Natural killer cell treated with Interleukin-12 subunit alpha and Interleukin-12 subunit beta and Interleukin-15 and Interleukin-18, amount 100 ng/mL, for 72 hours (primary cell): Measurements from ENCODE around the gene PRM1. TPM values are rescaled to one million over a fixed set of nuclear protein-coding genes. Genes with fewer than 3 reads are reported as not detected.
A peak's percentile ranks its signal among the peaks of the same experiment; 100 is the strongest.

Source experiments
- ATAC-seq, 2 donors: fragments of 150-1000 bp; cut with Tn5 transposase in 1 of 2; sonication (Bioruptor Pico), chemical (Tn5 transposase) in 1 of 2; 2 replicates each; pipeline ENCODE4 v1.10.0; 2021
- DNase-seq: peaks from one replicate; pipeline ENCODE4 v3.0.0; 2022; ENCODE audit warnings: low spot score
- H3K27ac Mint-ChIP-seq, 2 donors: 1 replicate in 1 of 2; 2 replicates in 1 of 2; pipeline ENCODE4 v1.8.0; 2022; ENCODE audit warnings: mixed read lengths in 2 of 2, mild to moderate bottlenecking in 1 of 2, moderate library complexity in 1 of 2
- H3K27me3 Mint-ChIP-seq, 2 donors: 1 replicate in 1 of 2; 2 replicates in 1 of 2; pipeline ENCODE4 v1.8.0; 2022; ENCODE audit warnings: mixed read lengths in 2 of 2
- H3K36me3 Mint-ChIP-seq: one replicate; pipeline ENCODE4 v1.8.0; 2022; ENCODE audit warnings: mixed read lengths
- H3K4me1 Mint-ChIP-seq, 2 donors: 1 replicate in 1 of 2; 2 replicates in 1 of 2; pipeline ENCODE4 v1.8.0; 2022; ENCODE audit warnings: low read depth in 2 of 2, mixed read lengths in 2 of 2, mild to moderate bottlenecking in 1 of 2
- H3K4me3 Mint-ChIP-seq: one replicate; pipeline ENCODE4 v1.8.0; 2022; ENCODE audit warnings: mixed read lengths
- H3K9me3 Mint-ChIP-seq: 2 replicates; pipeline ENCODE4 v1.8.0; 2022; ENCODE audit warnings: mixed read lengths
- total RNA-seq, 2 donors: library from RNA; stranded (reverse); gene quantifications; one replicate each; pipeline ENCODE4 v1.2.3, GENCODE V29; 2022

The PRM1 gene
- total RNA-seq, 2 donors from 2014 or later = not detected

DNA sequence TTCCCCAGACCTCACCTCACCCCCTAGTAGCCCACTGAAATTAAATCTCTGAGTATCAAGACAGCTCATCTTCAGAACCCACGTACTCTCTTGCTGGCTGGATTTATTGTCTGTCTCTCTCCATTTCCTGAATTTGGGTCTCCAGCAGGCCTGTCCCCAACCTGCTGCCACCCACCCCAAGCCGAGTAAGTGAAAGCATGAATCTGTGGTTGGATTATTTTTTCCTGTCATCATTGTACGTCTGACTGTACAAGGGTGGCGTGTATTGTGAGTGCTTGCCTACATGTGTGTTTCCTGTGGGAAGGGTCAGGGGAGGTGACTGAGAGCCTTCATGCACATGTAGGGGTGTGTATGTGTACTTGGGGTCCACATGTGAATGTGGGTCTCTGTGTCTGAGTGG lies 17.4 kb downstream of the PRM1 start:
- Mint-ChIP-seq H3K36me3 (no peaks in the 10 kb centered on the region), H3K27me3 (peaks cover 12 to 26% of the 10 kb centered on the region in 2 donors), H3K9me3 (no peaks in the 10 kb centered on the region), H3K4me3 (peak overlapping the region; percentile 56), H3K4me1 (peaks cover 34 to 43% of the 10 kb centered on the region in 2 donors), H3K27ac (peak overlapping the region; percentile 48 to 58)
- DNase-seq (no peak), ATAC-seq (peak; percentile 81 to 86)

- peak overlapping the region; percentile 26 for H3K4me3 Mint-ChIP-seq
- ATAC-seq (no peak), DNase-seq (no peak)
- peaks cover 41 to 50% of the 10 kb centered on the region in 2 donors for H3K4me1 Mint-ChIP-seq
- H3K36me3 Mint-ChIP-seq = no peaks in the 10 kb centered on the region
- H3K27me3 Mint-ChIP-seq = peaks cover 4 to 18% of the 10 kb centered on the region in 2 donors
- no peaks in the 10 kb centered on the region for H3K9me3 Mint-ChIP-seq
- peak overlapping the region in 1 of 2 donors; percentile 58 for H3K27ac Mint-ChIP-seq
These were observed 18.2 kb downstream of the PRM1 start for GRCh38 chr16:11262915-11263314.

- H3K4me1 Mint-ChIP-seq = peaks cover 49 to 60% of the 10 kb centered on the region in 2 donors
- no peak overlapping the region for H3K4me3 Mint-ChIP-seq
- H3K27ac Mint-ChIP-seq = peak overlapping the region; percentile 75 to 79
- H3K27me3 Mint-ChIP-seq = peaks cover 0 to 18% of the 10 kb centered on the region in 2 donors
- ATAC-seq = no peak
- H3K36me3 Mint-ChIP-seq = no peaks in the 10 kb centered on the region
- H3K9me3 Mint-ChIP-seq = no peaks in the 10 kb centered on the region
- no peak for DNase-seq
These were observed 20.5 kb downstream of the PRM1 start for GRCh38 chr16:11260596-11260966.

DNA sequence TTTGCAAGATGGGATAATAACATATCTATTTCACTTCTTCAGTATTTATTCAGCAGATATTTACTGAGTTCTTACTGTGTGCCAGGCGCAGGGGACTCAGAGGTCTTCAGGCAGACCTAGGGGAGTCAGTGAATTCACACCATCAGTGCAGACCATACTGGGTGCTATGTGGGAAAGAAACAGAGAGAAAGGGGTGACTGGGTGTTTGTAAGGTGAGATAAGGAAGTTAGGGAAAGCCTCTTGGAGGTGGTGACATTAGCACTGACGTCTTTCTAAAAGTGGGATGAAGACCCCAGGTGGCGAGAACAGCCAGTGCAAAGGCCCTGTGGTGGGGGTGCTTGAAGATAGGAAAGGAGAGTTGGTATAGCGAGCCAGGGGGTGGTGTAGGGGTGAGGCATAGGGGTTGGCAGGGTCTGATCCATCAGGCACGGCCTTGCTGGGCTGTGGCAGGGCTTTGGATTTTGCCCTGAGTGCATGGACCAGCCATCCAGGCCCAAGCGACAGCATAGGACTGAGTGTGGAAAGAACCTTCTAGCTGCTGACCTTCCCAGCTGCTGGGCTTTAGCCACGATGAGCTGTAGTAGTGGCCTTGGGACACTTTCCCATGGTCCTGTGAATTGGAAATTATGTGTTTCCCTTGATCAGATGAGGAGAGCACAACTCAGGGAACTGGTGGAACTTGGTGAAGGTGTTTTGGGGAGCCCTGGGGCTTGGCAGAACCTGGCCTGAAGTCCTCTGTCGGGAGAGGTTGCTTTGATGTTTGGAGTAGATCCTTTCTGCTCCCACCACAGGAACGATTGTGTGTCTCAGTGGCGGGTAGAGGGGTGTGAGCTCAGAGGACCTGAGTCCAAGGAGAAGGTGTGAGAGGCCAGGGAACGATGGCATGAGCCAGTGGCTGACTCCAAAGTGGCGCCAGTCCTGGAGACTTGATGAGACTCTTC lies 21.2 kb downstream of the PRM1 start:
- peaks cover 0 to 18% of the 10 kb centered on the region in 2 donors for H3K27me3 Mint-ChIP-seq
- H3K4me3 Mint-ChIP-seq = peak overlapping the region; percentile 59

GRCh38 chr16:11258553-11259492 lies 22.3 kb downstream of the PRM1 start:
- ATAC-seq (peak; percentile 3 to 29), DNase-seq (peak; percentile 74)
- Mint-ChIP-seq H3K27me3 (peaks cover 0 to 17% of the 10 kb centered on the region in 2 donors), H3K36me3 (peaks cover 1% of the 10 kb centered on the region), H3K9me3 (no peaks in the 10 kb centered on the region), H3K4me3 (peak overlapping the region; percentile 59), H3K4me1 (peaks cover 41 to 50% of the 10 kb centered on the region in 2 donors), H3K27ac (peak overlapping the region; percentile 75 to 79)

More for the DNA sequence above, 21.2 kb downstream of the PRM1 start:
- H3K36me3 Mint-ChIP-seq = no peaks in the 10 kb centered on the region
- ATAC-seq (no peak), DNase-seq (no peak)
- H3K9me3 Mint-ChIP-seq = no peaks in the 10 kb centered on the region
- peak overlapping the region; percentile 75 to 79 for H3K27ac Mint-ChIP-seq
- peaks cover 49 to 60% of the 10 kb centered on the region in 2 donors for H3K4me1 Mint-ChIP-seq

GRCh38 chr16:11257131-11257938 lies 23.8 kb downstream of the PRM1 start:
- Mint-ChIP-seq H3K27me3 (peaks cover 0 to 8% of the 10 kb centered on the region in 2 donors), H3K36me3 (peaks cover 14% of the 10 kb centered on the region), H3K27ac (peak overlapping the region; percentile 79 to 93), H3K4me1 (peaks cover 43 to 49% of the 10 kb centered on the region in 2 donors), H3K4me3 (peak overlapping the region; percentile 88), H3K9me3 (no peaks in the 10 kb centered on the region)
- ATAC-seq (no peak), DNase-seq (peak; percentile 71)

DNA sequence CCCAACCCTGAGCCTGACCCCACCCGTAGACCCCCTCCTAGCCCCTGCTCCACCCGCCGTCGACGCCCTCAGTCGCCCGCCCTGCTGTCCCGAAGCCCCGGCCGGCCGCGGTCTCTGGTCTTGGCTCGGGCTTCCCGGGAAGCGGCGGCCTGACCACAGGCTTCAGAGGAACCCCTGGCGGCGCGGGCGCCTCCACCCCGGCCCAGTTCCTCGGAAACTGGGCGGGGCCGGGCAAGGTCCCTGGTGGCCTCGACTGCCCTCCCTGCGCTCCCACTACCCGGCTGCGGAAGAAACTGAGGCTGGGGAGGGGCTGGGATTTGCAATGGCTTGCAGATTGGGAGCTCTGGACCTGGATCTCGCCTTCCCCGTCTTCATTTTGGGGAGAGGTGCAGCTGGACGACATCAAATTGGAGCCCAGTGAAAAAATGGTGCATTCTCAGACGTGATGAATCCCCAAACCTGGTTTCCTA lies 24.4 kb downstream of the PRM1 start:
- ATAC-seq (no peak), DNase-seq (peak; percentile 70)
- H3K27ac Mint-ChIP-seq = peak overlapping the region; percentile 79 to 93
- peaks cover 49 to 54% of the 10 kb centered on the region in 2 donors for H3K4me1 Mint-ChIP-seq
- H3K27me3 Mint-ChIP-seq = peaks cover 0 to 8% of the 10 kb centered on the region in 2 donors
- H3K36me3 Mint-ChIP-seq = peaks cover 14% of the 10 kb centered on the region
- peak overlapping the region; percentile 88 for H3K4me3 Mint-ChIP-seq
- no peaks in the 10 kb centered on the region for H3K9me3 Mint-ChIP-seq

DNA sequence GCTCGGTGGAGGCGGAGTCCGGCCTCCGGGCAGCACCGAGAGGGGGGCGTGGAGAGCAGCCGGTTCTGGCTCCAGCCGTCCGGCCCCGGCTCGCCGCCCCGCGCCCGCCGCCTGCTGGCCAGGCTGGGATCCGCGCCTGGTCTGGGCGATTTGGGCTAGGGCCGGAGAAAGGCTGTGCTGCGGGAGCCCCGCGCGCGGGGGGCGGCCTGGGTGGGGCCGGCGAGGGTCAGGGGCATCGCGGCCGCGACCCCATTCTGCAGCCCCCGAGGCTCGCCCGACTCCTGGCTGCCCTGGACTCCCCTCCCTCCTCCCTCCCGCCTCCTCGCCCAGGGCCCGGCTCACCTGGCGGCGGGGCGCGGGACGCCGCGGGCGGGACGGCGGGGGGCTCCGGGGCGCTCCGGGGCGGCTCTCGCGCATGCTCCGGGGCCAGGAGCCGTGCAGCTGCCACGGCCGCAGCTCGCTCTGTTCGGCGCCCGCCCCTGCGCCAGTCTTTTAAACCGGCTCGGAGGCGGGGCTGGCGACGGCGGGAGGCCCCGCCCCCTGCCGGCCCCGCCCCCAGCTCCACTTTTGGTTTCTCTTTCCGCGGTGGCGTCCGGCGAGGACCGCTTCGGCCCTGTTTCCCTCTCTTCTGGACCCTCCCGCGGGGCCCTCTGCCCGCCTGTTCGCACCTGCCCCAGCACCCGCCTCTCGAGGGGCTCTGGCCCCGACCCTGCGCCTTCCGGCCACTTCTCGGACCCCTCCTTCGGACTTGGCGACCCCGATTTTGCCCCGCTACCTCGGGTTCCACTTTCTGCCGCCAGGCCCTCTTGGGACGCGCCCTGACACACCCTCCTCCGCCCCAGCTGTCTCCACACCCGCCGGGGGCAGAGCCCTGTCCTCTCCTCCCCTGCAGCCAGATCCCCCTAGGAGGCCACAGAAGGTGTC lies 25.1 kb downstream of the PRM1 start, which contains the start of gene SOCS1:
TSS of gene SOCS1 (minus strand) at position 468 of the 924 bp plus-strand sequence. CDS start 726 bp downstream, outside the sequence.
- peak; percentile 79 to 82 for ATAC-seq
- H3K4me1 Mint-ChIP-seq = peaks cover 50 to 56% of the 10 kb centered on the region in 2 donors
- peak within 1 kb of the TSS; percentile 98 to 99 for H3K27ac Mint-ChIP-seq
- H3K4me3 Mint-ChIP-seq = peak within 1 kb of the TSS; percentile 99
- H3K9me3 Mint-ChIP-seq = no peaks in the 10 kb centered on the region
- peaks cover 0 to 8% of the 10 kb centered on the region in 2 donors for H3K27me3 Mint-ChIP-seq
- peak; percentile 96 for DNase-seq
- peaks cover 14% of the 10 kb centered on the region for H3K36me3 Mint-ChIP-seq

DNA sequence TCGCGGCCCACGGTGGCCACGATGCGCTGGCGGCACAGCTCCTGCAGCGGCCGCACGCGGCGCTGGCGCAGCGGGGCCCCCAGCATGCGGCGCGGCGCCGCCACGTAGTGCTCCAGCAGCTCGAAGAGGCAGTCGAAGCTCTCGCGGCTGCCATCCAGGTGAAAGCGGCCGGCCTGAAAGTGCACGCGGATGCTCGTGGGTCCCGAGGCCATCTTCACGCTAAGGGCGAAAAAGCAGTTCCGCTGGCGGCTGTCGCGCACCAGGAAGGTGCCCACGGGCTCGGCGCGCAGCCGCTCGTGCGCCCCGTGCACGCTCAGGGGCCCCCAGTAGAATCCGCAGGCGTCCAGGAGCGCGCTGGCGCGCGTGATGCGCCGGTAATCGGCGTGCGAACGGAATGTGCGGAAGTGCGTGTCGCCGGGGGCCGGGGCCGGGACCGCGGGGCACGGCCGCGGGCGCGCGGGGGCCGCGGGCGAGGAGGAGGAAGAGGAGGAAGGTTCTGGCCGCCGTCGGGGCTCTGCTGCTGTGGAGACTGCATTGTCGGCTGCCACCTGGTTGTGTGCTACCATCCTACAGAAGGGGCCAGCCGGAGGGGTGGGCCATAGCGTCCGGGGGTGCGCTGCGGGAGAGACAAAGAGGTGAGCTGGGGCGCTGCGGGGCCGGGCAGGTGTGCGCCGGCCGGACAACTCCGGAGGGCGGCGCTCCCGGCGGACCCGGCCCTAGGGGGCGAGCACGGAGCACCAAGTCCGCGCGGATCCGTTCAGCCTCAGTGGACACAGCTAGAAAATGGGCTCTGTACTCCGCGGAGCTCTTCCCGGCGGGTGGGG lies 26.0 kb downstream of the PRM1 start:
- ATAC-seq (peak; percentile 0), DNase-seq (no peak)
- Mint-ChIP-seq H3K9me3 (no peaks in the 10 kb centered on the region), H3K27me3 (peaks cover 0 to 6% of the 10 kb centered on the region in 2 donors), H3K4me1 (peaks cover 58 to 59% of the 10 kb centered on the region in 2 donors), H3K36me3 (peaks cover 20% of the 10 kb centered on the region), H3K4me3 (peak overlapping the region; percentile 99), H3K27ac (peak overlapping the region; percentile 98 to 99)

DNA sequence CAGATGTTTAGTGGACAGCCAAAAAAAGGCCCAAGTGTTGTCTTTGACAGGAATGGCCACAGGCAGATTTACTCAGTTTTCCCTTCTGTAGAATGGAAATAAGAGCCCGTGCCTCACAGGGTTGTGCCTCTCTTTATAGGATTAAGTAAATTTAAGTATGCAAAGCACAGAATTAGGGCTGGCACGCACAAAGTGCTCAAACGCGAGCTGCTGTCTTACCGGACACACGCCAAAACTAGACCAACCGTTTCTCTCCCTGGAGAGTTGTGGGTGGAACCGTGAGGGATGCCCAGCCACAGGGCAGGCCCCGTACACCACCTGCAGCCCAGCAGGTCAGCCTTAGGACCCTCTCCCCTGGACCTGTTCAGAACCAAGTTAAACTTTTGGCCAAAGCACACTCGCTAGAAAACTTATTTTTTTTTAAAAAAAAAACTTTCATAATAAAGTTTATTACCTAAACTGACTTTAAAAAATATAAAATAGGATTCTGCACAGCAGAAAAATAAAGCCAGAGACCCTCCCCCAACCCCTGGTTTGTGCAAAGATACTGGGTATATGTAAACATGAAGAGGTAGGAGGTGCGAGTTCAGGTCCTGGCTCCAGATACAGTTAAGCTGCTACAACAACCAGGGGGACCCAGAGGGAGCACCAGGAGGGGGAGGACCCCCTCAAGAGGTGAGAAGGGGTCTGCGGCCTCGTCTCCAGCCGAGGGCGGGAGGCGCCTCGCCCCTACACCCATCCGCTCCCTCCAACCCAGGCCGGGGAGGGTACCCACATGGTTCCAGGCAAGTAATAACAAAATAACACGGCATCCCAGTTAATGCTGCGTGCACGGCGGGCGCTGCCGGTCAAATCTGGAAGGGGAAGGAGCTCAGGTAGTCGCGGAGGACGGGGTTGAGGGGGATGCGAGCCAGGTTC lies 26.9 kb downstream of the PRM1 start:
- no peaks in the 10 kb centered on the region for H3K9me3 Mint-ChIP-seq
- H3K4me3 Mint-ChIP-seq = peak overlapping the region; percentile 99
- peak overlapping the region; percentile 98 to 99 for H3K27ac Mint-ChIP-seq
- DNase-seq (no peak), ATAC-seq (no peak)
- no peaks in the 10 kb centered on the region for H3K27me3 Mint-ChIP-seq
- H3K36me3 Mint-ChIP-seq = peaks cover 20% of the 10 kb centered on the region
- H3K4me1 Mint-ChIP-seq = peaks cover 51 to 52% of the 10 kb centered on the region in 2 donors
